Astrocyte (in vitro differentiated cells and primary cell): ENCODE results near the gene F12. TPM values are rescaled to one million over a fixed set of nuclear protein-coding genes. Genes with fewer than 3 reads are reported as not detected.
A peak's percentile ranks its signal among the peaks of the same experiment; 100 is the strongest.

ENCODE experiments used
- DNase-seq: peaks from one replicate; pipeline ENCODE4 v3.0.0-alpha.2; 2010; ENCODE audit warnings: low read depth
- FAIRE-seq: peaks from 2 replicates; lab custom pipeline; 2011; peaks lifted over from hg19 to GRCh38; lab: Jason Lieb, UNC
- H2AFZ ChIP-seq: 2 replicates; pipeline ENCODE4 v1.6.0; 2012; ENCODE audit warnings: low read depth, low read length, inconsistent platforms
- H3K27ac ChIP-seq: 2 replicates; pipeline ENCODE4 v1.5.1; 2011; ENCODE audit warnings: low read depth, low read length, inconsistent platforms
- H3K27me3 ChIP-seq: 2 replicates; pipeline ENCODE4 v1.6.0; 2011; ENCODE audit warnings: low read length, inconsistent platforms; ENCODE audit not compliant: insufficient read depth
- H3K36me3 ChIP-seq: 2 replicates; pipeline ENCODE4 v1.5.1; 2011; ENCODE audit warnings: low read length, inconsistent platforms; ENCODE audit not compliant: insufficient read depth
- H3K4me1 ChIP-seq: 2 replicates; pipeline ENCODE4 v1.5.1; 2011; ENCODE audit warnings: low read length, inconsistent platforms; ENCODE audit not compliant: insufficient read depth
- H3K4me2 ChIP-seq: 2 replicates; pipeline ENCODE4 v1.6.0; 2012; ENCODE audit warnings: low read length, inconsistent platforms
- H3K4me3 ChIP-seq: 2 replicates; pipeline ENCODE4 v1.5.1; 2011; ENCODE audit warnings: low read depth, mild to moderate bottlenecking, low read length, inconsistent platforms; ENCODE audit not compliant: insufficient read depth
- H3K79me2 ChIP-seq: 2 replicates; pipeline ENCODE4 v1.6.0; 2012; ENCODE audit warnings: mild to moderate bottlenecking, low read length, inconsistent platforms; ENCODE audit not compliant: insufficient read depth
- H3K9ac ChIP-seq: 2 replicates; pipeline ENCODE4 v1.6.0; 2012; ENCODE audit warnings: mild to moderate bottlenecking, low read length, inconsistent platforms
- H3K9me3 ChIP-seq: 2 replicates; pipeline ENCODE4 v1.5.1; 2012; ENCODE audit warnings: low read depth, mild to moderate bottlenecking, low read length, inconsistent platforms; ENCODE audit not compliant: insufficient read depth
- H4K20me1 ChIP-seq: 2 replicates; pipeline ENCODE4 v1.6.0; 2012; ENCODE audit warnings: low read length, inconsistent platforms; ENCODE audit not compliant: insufficient read depth
- H3K27ac Mint-ChIP-seq: one replicate; pipeline ENCODE4 v1.8.0; 2021; ENCODE audit warnings: mild to moderate bottlenecking, mixed read lengths; ENCODE audit not compliant: unreplicated experiment
- H3K27me3 Mint-ChIP-seq: one replicate; pipeline ENCODE4 v1.8.0; 2021; ENCODE audit warnings: low read depth, mixed read lengths; ENCODE audit not compliant: unreplicated experiment
- H3K36me3 Mint-ChIP-seq: one replicate; pipeline ENCODE4 v1.8.0; 2021; ENCODE audit warnings: low read depth, mixed read lengths; ENCODE audit not compliant: unreplicated experiment
- H3K4me1 Mint-ChIP-seq: one replicate; pipeline ENCODE4 v1.8.0; 2021; ENCODE audit warnings: low read depth, mixed read lengths; ENCODE audit not compliant: unreplicated experiment
- H3K4me3 Mint-ChIP-seq: one replicate; pipeline ENCODE4 v1.8.0; 2021; ENCODE audit warnings: mild to moderate bottlenecking, moderate library complexity, mixed read lengths; ENCODE audit not compliant: unreplicated experiment
- H3K9me3 Mint-ChIP-seq: one replicate; pipeline ENCODE4 v1.8.0; 2021; ENCODE audit warnings: mild to moderate bottlenecking, mixed read lengths; ENCODE audit not compliant: unreplicated experiment
- EZH2 ChIP-seq: IDR thresholded peaks from 2 replicates; pipeline ENCODE4 v1.6.1; 2012; ENCODE audit warnings: mild to moderate bottlenecking, low read length, inconsistent platforms; ENCODE audit not compliant: insufficient read depth
- total RNA-seq: library from RNA; stranded (reverse); gene quantifications from 2 replicates; pipeline ENCODE4 v1.2.1, GENCODE V29; 2021
- TF ChIP-seq, protein P1 (sequence below): IDR thresholded peaks from 2 replicates; pipeline ENCODE4 v1.5.1; 2011; ENCODE audit warnings: low read depth, mild to moderate bottlenecking, inconsistent platforms, low read length, moderate library complexity; ENCODE audit not compliant: insufficient read depth

F12 gene
- total RNA-seq, 1 donor from 2014 or later, result 3.0 TPM

DNA sequence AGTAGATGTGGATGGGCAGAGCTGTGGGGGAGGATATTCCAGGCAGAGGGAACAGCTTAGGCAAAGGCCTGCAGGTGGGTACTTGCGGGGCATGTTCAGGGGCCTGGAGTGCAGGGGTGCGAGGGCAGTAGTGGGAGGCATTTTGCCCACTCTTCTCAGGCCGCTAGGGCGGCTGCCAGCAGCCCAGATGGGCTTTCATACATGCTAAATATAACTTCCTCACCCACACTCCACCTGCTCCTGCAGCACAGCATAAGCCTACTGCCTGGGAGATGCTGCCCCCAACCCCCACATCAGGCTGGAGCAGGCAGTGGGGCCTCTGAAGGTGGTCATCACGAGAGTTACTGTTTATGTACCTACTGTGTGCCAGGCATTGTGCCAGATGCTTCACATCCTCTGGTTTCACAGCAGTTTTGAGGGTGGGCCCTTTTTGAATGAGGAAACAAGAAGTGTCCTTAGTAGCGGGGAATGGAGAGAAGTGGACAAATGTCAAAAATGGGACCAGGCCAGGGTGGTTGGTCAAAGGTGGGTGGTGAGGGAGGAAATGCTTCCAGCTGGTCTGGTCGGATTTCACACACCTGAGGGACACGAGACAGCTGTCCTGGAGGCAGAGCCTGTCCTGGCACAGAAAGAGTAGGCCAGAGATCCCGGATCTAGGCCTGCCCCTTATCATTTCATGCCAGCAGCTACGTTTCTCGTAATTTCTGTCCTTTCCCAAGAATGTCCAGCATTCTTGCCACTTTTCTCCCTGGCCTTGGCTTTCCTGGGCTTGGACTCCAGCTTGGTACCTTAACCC lies 39.5 kb downstream of the F12 start:
- H3K9ac ChIP-seq, result no peak overlapping the region
- no peaks in the 10 kb centered on the region for H3K79me2 ChIP-seq
- no peak overlapping the region for H3K4me3 ChIP-seq
- Mint-ChIP-seq H3K27me3 (peaks cover 12% of the 10 kb centered on the region), H3K4me1 (peaks cover 6% of the 10 kb centered on the region), H3K9me3 (peaks cover 3% of the 10 kb centered on the region), H3K4me3 (peak overlapping the region; percentile 40), H3K27ac (no peak overlapping the region), H3K36me3 (peaks cover 14% of the 10 kb centered on the region)
- no peak overlapping the region for H3K27ac ChIP-seq
- peaks cover 18% of the 10 kb centered on the region for H3K4me1 ChIP-seq
- H4K20me1 ChIP-seq, result no peaks in the 10 kb centered on the region
- H3K27me3 ChIP-seq, result peaks cover 7% of the 10 kb centered on the region
- H3K9me3 ChIP-seq, result no peaks in the 10 kb centered on the region
- TF ChIP-seq, protein P1, sequence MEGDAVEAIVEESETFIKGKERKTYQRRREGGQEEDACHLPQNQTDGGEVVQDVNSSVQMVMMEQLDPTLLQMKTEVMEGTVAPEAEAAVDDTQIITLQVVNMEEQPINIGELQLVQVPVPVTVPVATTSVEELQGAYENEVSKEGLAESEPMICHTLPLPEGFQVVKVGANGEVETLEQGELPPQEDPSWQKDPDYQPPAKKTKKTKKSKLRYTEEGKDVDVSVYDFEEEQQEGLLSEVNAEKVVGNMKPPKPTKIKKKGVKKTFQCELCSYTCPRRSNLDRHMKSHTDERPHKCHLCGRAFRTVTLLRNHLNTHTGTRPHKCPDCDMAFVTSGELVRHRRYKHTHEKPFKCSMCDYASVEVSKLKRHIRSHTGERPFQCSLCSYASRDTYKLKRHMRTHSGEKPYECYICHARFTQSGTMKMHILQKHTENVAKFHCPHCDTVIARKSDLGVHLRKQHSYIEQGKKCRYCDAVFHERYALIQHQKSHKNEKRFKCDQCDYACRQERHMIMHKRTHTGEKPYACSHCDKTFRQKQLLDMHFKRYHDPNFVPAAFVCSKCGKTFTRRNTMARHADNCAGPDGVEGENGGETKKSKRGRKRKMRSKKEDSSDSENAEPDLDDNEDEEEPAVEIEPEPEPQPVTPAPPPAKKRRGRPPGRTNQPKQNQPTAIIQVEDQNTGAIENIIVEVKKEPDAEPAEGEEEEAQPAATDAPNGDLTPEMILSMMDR, result no peak
- TF ChIP-seq EZH2, result no peak
- no peak for FAIRE-seq
- H3K36me3 ChIP-seq, result no peaks in the 10 kb centered on the region
- H3K4me2 ChIP-seq, result no peak overlapping the region
- no peak overlapping the region for H2AFZ ChIP-seq
- DNase-seq, result no peak

DNA sequence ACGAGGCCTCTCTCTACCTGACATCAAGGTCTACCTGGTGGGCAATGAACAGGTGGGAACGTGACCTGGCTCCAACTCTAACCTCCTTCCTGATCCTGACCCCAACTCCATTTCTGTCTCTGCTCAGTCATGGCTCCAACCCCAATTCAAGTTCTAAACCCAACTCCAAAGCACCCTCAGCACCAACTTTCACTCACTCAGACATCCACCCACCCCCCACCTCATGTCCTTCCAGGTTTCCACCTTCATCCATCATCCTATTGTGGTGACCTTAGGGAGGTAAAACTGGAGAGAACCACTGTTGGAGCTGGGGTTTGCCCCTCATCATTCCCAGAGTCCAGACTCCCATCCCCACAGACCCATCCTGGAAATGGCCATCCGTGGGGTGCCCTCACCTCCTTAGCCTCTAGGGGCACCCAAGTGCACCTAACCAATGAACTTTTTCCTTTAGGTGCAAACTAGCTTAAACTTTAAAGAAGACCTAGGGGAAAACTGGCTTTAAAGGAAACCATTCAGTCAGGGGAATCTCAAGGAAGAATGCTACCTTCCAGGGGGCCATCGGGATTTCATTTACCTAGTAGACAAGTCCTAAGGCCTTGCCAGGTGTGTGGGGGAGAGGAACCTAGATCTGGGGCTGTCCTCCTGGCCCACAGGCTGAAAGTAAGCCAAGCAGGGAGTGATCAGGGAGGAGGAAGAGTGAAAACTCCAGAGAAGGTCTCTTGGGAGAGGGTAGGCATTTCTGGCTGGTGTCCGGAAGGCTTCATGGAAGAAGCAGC lies 40.3 kb downstream of the F12 start:
- peak overlapping the region; percentile 8 for H3K27ac Mint-ChIP-seq
- Histone ChIP-seq H3K27me3 (peaks cover 7% of the 10 kb centered on the region), H3K36me3 (no peaks in the 10 kb centered on the region), H3K4me1 (peaks cover 22% of the 10 kb centered on the region), H3K4me2 (no peak overlapping the region), H4K20me1 (no peaks in the 10 kb centered on the region), H2AFZ (no peak overlapping the region), H3K9me3 (no peaks in the 10 kb centered on the region), H3K79me2 (no peaks in the 10 kb centered on the region), H3K27ac (no peak overlapping the region), H3K4me3 (no peak overlapping the region), H3K9ac (no peak overlapping the region)
- no peak for TF ChIP-seq EZH2
- TF ChIP-seq, protein P1, result peak; percentile 56
- H3K36me3 Mint-ChIP-seq, result peaks cover 12% of the 10 kb centered on the region
- DNase-seq (no peak), FAIRE-seq (no peak)
- peaks cover 6% of the 10 kb centered on the region for H3K4me1 Mint-ChIP-seq
- peak overlapping the region; percentile 62 for H3K4me3 Mint-ChIP-seq
- peaks cover 3% of the 10 kb centered on the region for H3K9me3 Mint-ChIP-seq
- peaks cover 7% of the 10 kb centered on the region for H3K27me3 Mint-ChIP-seq
